CD4-positive, CD25-positive, alpha-beta regulatory T cell (primary cell): ENCODE results near the gene JARID2. TPM values are rescaled to one million over a fixed set of nuclear protein-coding genes. Genes with fewer than 3 reads are reported as not detected.

Experiments
- ATAC-seq, 2 donors: fragments of 150-1000 bp; cut with Tn5 transposase; one replicate each; pipeline ENCODE4 v1.10.0; 2021; ENCODE audit warnings: low read depth in 2 of 2, moderate number of reproducible peaks in 2 of 2, moderate library complexity in 1 of 2
- DNase-seq, 3 donors: peaks; one replicate each; pipeline versions ENCODE4 v3.0.0 to v3.0.0-alpha.2; 2012 to 2022; ENCODE audit warnings: mixed read lengths in 1 of 3
- H3K27ac ChIP-seq: one replicate; pipeline ENCODE4 v1.7.0; 2013; ENCODE audit warnings: mild to moderate bottlenecking, low read length; ENCODE audit not compliant: insufficient read depth, poor library complexity, severe bottlenecking
- H3K27me3 ChIP-seq: one replicate; pipeline ENCODE4 v1.7.0; 2013; ENCODE audit warnings: low read length; ENCODE audit not compliant: control insufficient read depth, insufficient read depth
- H3K36me3 ChIP-seq: one replicate; pipeline ENCODE4 v1.7.0; 2013; ENCODE audit warnings: mild to moderate bottlenecking, low read length, moderate library complexity; ENCODE audit not compliant: control insufficient read depth, insufficient read depth
- H3K4me1 ChIP-seq: 2 replicates; pipeline ENCODE4 v1.7.0; 2013; ENCODE audit warnings: mild to moderate bottlenecking, low read length; ENCODE audit not compliant: insufficient read depth, control insufficient read depth, poor library complexity, severe bottlenecking
- H3K4me3 ChIP-seq: one replicate; pipeline ENCODE4 v1.7.0; 2013; ENCODE audit warnings: low read depth, mild to moderate bottlenecking, low read length, moderate library complexity
- H3K9me3 ChIP-seq, 2 experiments: 1 replicate in 1 of 2; 2 replicates in 1 of 2; pipeline ENCODE4 v1.7.0; 2013; ENCODE audit warnings: low read length in 2 of 2, mild to moderate bottlenecking in 1 of 2, moderate library complexity in 1 of 2; ENCODE audit not compliant: control insufficient read depth in 2 of 2
- H3K27ac Mint-ChIP-seq, 3 donors: one replicate each; pipeline ENCODE4 v1.8.0; 2020 to 2022; ENCODE audit warnings: mild to moderate bottlenecking in 3 of 3, mixed read lengths in 3 of 3, moderate library complexity in 2 of 3
- H3K27me3 Mint-ChIP-seq: one replicate; pipeline ENCODE4 v1.8.0; 2022; ENCODE audit warnings: mild to moderate bottlenecking, mixed read lengths
- H3K36me3 Mint-ChIP-seq: one replicate; pipeline ENCODE4 v1.8.0; 2020; ENCODE audit warnings: mixed read lengths
- H3K4me1 Mint-ChIP-seq, 4 donors: one replicate each; pipeline ENCODE4 v1.8.0; 2020 to 2022; ENCODE audit warnings: mixed read lengths in 4 of 4, mild to moderate bottlenecking in 1 of 4
- H3K4me3 Mint-ChIP-seq, 4 donors: one replicate each; pipeline ENCODE4 v1.8.0; 2020 to 2022; ENCODE audit warnings: mild to moderate bottlenecking in 4 of 4, mixed read lengths in 4 of 4, moderate library complexity in 3 of 4
- H3K9me3 Mint-ChIP-seq, 7 donors: one replicate each; pipeline ENCODE4 v1.8.0; 2020 to 2022; ENCODE audit warnings: mixed read lengths in 7 of 7, mild to moderate bottlenecking in 3 of 7, moderate library complexity in 2 of 7
- polyA plus RNA-seq, 4 donors: library from polyadenylated mRNA; unstranded; fragments of 300-500 nt; fragmentation: Illumina TruSeq; gene quantifications; one replicate each; pipeline ENCODE4 v1.2.3, GENCODE V29; 2021
- total RNA-seq: library from RNA; stranded (reverse); gene quantifications from one replicate; pipeline ENCODE4 v1.2.3, GENCODE V29; 2022

JARID2 gene
- total and polyA plus RNA-seq, 5 donors from 2014 or later: 4.1 to 26.1 (median 5.6) TPM

- peaks cover 79% of the 10 kb centered on the region for H3K36me3 ChIP-seq
- H3K9me3 Mint-ChIP-seq: no peaks in the 10 kb centered on the region
- H3K4me3 ChIP-seq: no peak overlapping the region
- no peaks in the 10 kb centered on the region for H3K27me3 Mint-ChIP-seq
- no peaks in the 10 kb centered on the region for H3K27me3 ChIP-seq
- no peaks in the 10 kb centered on the region for H3K4me1 ChIP-seq
- ATAC-seq (no peak), DNase-seq (no peak)
- H3K36me3 Mint-ChIP-seq: peaks cover 64% of the 10 kb centered on the region
- peaks cover 0 to 4% (median 0%) of the 10 kb centered on the region in 4 donors for H3K4me1 Mint-ChIP-seq
- no peak overlapping the region for H3K4me3 Mint-ChIP-seq
- H3K27ac Mint-ChIP-seq: peak overlapping the region in 1 of 3 donors; percentile 76
- H3K9me3 ChIP-seq: no peaks in the 10 kb centered on the region
- H3K27ac ChIP-seq: no peak overlapping the region
These were observed 270.5 kb downstream of the JARID2 start for GRCh38 chr6:15516378-15516777.

GRCh38 chr6:15516923-15517560, 271.2 kb downstream of the JARID2 start:
- peaks cover 79% of the 10 kb centered on the region for H3K36me3 ChIP-seq
- no peak overlapping the region for H3K27ac ChIP-seq
- no peaks in the 10 kb centered on the region for H3K9me3 ChIP-seq
- H3K4me3 ChIP-seq: no peak overlapping the region
- H3K27me3 ChIP-seq: no peaks in the 10 kb centered on the region
- no peaks in the 10 kb centered on the region for H3K27me3 Mint-ChIP-seq
- ATAC-seq (no peak), DNase-seq (no peak)
- H3K27ac Mint-ChIP-seq: no peak overlapping the region
- H3K9me3 Mint-ChIP-seq: no peaks in the 10 kb centered on the region
- peaks cover 0 to 4% (median 0%) of the 10 kb centered on the region in 4 donors for H3K4me1 Mint-ChIP-seq
- no peaks in the 10 kb centered on the region for H3K4me1 ChIP-seq
- peaks cover 63% of the 10 kb centered on the region for H3K36me3 Mint-ChIP-seq
- no peak overlapping the region for H3K4me3 Mint-ChIP-seq

- peaks cover 79% of the 10 kb centered on the region for H3K36me3 ChIP-seq
- no peaks in the 10 kb centered on the region for H3K9me3 ChIP-seq
- Mint-ChIP-seq H3K4me1 (peaks cover 0 to 4% (median under 1%) of the 10 kb centered on the region in 4 donors), H3K4me3 (no peak overlapping the region), H3K27ac (no peak overlapping the region), H3K27me3 (no peaks in the 10 kb centered on the region), H3K36me3 (peaks cover 62% of the 10 kb centered on the region), H3K9me3 (no peaks in the 10 kb centered on the region)
- H3K27ac ChIP-seq: no peak overlapping the region
- H3K27me3 ChIP-seq: no peaks in the 10 kb centered on the region
- H3K4me1 ChIP-seq: no peaks in the 10 kb centered on the region
- no peak overlapping the region for H3K4me3 ChIP-seq
- DNase-seq (no peak), ATAC-seq (no peak)
These were observed 271.7 kb downstream of the JARID2 start for GRCh38 chr6:15517600-15517999.

GRCh38 chr6:15518057-15518456, 272.2 kb downstream of the JARID2 start:
- H3K9me3 Mint-ChIP-seq: no peaks in the 10 kb centered on the region
- no peaks in the 10 kb centered on the region for H3K27me3 ChIP-seq
- ATAC-seq (no peak), DNase-seq (no peak)
- peaks cover 63% of the 10 kb centered on the region for H3K36me3 Mint-ChIP-seq
- H3K36me3 ChIP-seq: peaks cover 79% of the 10 kb centered on the region
- no peak overlapping the region for H3K4me3 Mint-ChIP-seq
- H3K27me3 Mint-ChIP-seq: no peaks in the 10 kb centered on the region
- no peaks in the 10 kb centered on the region for H3K9me3 ChIP-seq
- H3K4me1 ChIP-seq: no peaks in the 10 kb centered on the region
- H3K27ac ChIP-seq: no peak overlapping the region
- peaks cover 0 to 4% (median 1%) of the 10 kb centered on the region in 4 donors for H3K4me1 Mint-ChIP-seq
- no peak overlapping the region for H3K27ac Mint-ChIP-seq
- H3K4me3 ChIP-seq: no peak overlapping the region

GRCh38 chr6:15518878-15519277, 273.0 kb downstream of the JARID2 start:
- Histone ChIP-seq H3K27me3 (no peaks in the 10 kb centered on the region), H3K4me1 (no peaks in the 10 kb centered on the region), H3K27ac (no peak overlapping the region), H3K36me3 (peaks cover 80% of the 10 kb centered on the region), H3K9me3 (no peaks in the 10 kb centered on the region), H3K4me3 (no peak overlapping the region)
- no peak overlapping the region for H3K4me3 Mint-ChIP-seq
- H3K36me3 Mint-ChIP-seq: peaks cover 67% of the 10 kb centered on the region
- peak overlapping the region in 2 of 3 donors; percentile 1 to 58 for H3K27ac Mint-ChIP-seq
- no peaks in the 10 kb centered on the region for H3K27me3 Mint-ChIP-seq
- H3K4me1 Mint-ChIP-seq: peaks cover 0 to 4% (median 1%) of the 10 kb centered on the region in 4 donors
- ATAC-seq (no peak), DNase-seq (no peak)
- no peaks in the 10 kb centered on the region for H3K9me3 Mint-ChIP-seq

- peaks cover 0 to 4% (median 1%) of the 10 kb centered on the region in 4 donors for H3K4me1 Mint-ChIP-seq
- no peaks in the 10 kb centered on the region for H3K27me3 Mint-ChIP-seq
- peaks cover 64% of the 10 kb centered on the region for H3K36me3 Mint-ChIP-seq
- no peak for ATAC-seq
- DNase-seq: no peak
- no peak overlapping the region for H3K4me3 ChIP-seq
- no peaks in the 10 kb centered on the region for H3K9me3 ChIP-seq
- H3K4me1 ChIP-seq: no peaks in the 10 kb centered on the region
- H3K27me3 ChIP-seq: no peaks in the 10 kb centered on the region
- H3K27ac Mint-ChIP-seq: peak overlapping the region in 2 of 3 donors; percentile 2 to 47
- peaks cover 80% of the 10 kb centered on the region for H3K36me3 ChIP-seq
- H3K4me3 Mint-ChIP-seq: no peak overlapping the region
- no peak overlapping the region for H3K27ac ChIP-seq
- H3K9me3 Mint-ChIP-seq: no peaks in the 10 kb centered on the region
These were observed 273.8 kb downstream of the JARID2 start for GRCh38 chr6:15519681-15520080.

- no peaks in the 10 kb centered on the region for H3K9me3 ChIP-seq
- peaks cover 62% of the 10 kb centered on the region for H3K36me3 Mint-ChIP-seq
- H3K4me1 Mint-ChIP-seq: peaks cover 0 to 5% (median 2%) of the 10 kb centered on the region in 4 donors
- H3K27ac ChIP-seq: no peak overlapping the region
- H3K4me3 Mint-ChIP-seq: no peak overlapping the region
- no peak overlapping the region for H3K4me3 ChIP-seq
- peaks cover 87% of the 10 kb centered on the region for H3K36me3 ChIP-seq
- no peak for ATAC-seq
- no peaks in the 10 kb centered on the region for H3K9me3 Mint-ChIP-seq
- no peaks in the 10 kb centered on the region for H3K27me3 Mint-ChIP-seq
- no peak for DNase-seq
- no peaks in the 10 kb centered on the region for H3K27me3 ChIP-seq
- H3K4me1 ChIP-seq: no peaks in the 10 kb centered on the region
- no peak overlapping the region for H3K27ac Mint-ChIP-seq
These were observed 274.8 kb downstream of the JARID2 start for GRCh38 chr6:15520626-15521203.

- Histone ChIP-seq H3K27me3 (no peaks in the 10 kb centered on the region), H3K4me1 (no peaks in the 10 kb centered on the region), H3K36me3 (peaks cover 85% of the 10 kb centered on the region), H3K9me3 (no peaks in the 10 kb centered on the region), H3K4me3 (no peak overlapping the region), H3K27ac (no peak overlapping the region)
- ATAC-seq (no peak), DNase-seq (no peak)
- Mint-ChIP-seq H3K36me3 (peaks cover 64% of the 10 kb centered on the region), H3K4me3 (no peak overlapping the region), H3K27me3 (no peaks in the 10 kb centered on the region), H3K4me1 (peaks cover 0 to 11% (median 3%) of the 10 kb centered on the region in 4 donors), H3K9me3 (no peaks in the 10 kb centered on the region), H3K27ac (no peak overlapping the region)
These were observed 275.7 kb downstream of the JARID2 start for GRCh38 chr6:15521582-15521981.
